Ishikawa (cell line): Measurements from ENCODE around the gene MTA1.

Experiments
- EGR1 ChIP-seq: IDR thresholded peaks from 2 replicates; pipeline ENCODE4 v1.6.1; 2012
- EP300 ChIP-seq: IDR thresholded peaks from 2 replicates; pipeline ENCODE4 v1.6.1; 2012; ENCODE audit warnings: borderline replicate concordance
- FOXM1 ChIP-seq: IDR thresholded peaks from 2 replicates; pipeline ENCODE4 v1.6.1; 2012; ENCODE audit warnings: low read depth, borderline replicate concordance
- TCF12 ChIP-seq: IDR thresholded peaks from 2 replicates; pipeline ENCODE4 v1.6.1; 2012; ENCODE audit warnings: low read depth
- TF ChIP-seq, protein P1 (sequence below): IDR thresholded peaks from 2 replicates; pipeline ENCODE4 v1.6.1; 2012

- TF ChIP-seq TCF12 (no peak), EP300 (no peak), FOXM1 (no peak), EGR1 (no peak)
- TF ChIP-seq, protein P1, sequence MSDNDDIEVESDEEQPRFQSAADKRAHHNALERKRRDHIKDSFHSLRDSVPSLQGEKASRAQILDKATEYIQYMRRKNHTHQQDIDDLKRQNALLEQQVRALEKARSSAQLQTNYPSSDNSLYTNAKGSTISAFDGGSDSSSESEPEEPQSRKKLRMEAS, result no peak
Measured at GRCh38 chr14:105397350-105397931, 22.2 kb upstream of the MTA1 start.
